ENCODE results near the gene GLIPR2. TPM values are rescaled to one million over a fixed set of nuclear protein-coding genes. Genes with fewer than 3 reads are reported as not detected.
A peak's percentile ranks its signal among the peaks of the same experiment; 100 is the strongest.
"Not testable (repeated sequence)": the region's sequence is repeated elsewhere in the genome, so short reads cannot be mapped to it uniquely, and the experiment has no call there.

Gene GLIPR2, protein sequence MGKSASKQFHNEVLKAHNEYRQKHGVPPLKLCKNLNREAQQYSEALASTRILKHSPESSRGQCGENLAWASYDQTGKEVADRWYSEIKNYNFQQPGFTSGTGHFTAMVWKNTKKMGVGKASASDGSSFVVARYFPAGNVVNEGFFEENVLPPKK
- 10 to 100 TPM in 3 of 9 donors, 1 to 10 TPM in 6; 4.7 to 33.0 (median 7.6) TPM for total RNA-seq
- polyA plus RNA-seq = 10 to 100 TPM in 1 of 2 donors, 1 to 10 TPM in 1; 4.9 to 15.2 TPM
- long read RNA-seq, donor 1, partial matches to known transcripts = 1 of 6 reads
- long read RNA-seq, donor 1, other reads (novel, unspliced or antisense) = 3 of 6 reads
- long read RNA-seq, donor 2, transcript GLIPR2-202 (5 exons, 1,890 nt) = major isoform, 11 of 13 reads
- long read RNA-seq, donor 2, partial matches to known transcripts = 0 of 13 reads
- long read RNA-seq, donor 2, other reads (novel, unspliced or antisense) = 2 of 13 reads
- long read RNA-seq, donor 3, transcript GLIPR2-202 (5 exons, 1,890 nt) = major isoform, 5 of 7 reads
- long read RNA-seq, donor 3, partial matches to known transcripts = 0 of 7 reads
- long read RNA-seq, donor 3, other reads (novel, unspliced or antisense) = 2 of 7 reads

DNA sequence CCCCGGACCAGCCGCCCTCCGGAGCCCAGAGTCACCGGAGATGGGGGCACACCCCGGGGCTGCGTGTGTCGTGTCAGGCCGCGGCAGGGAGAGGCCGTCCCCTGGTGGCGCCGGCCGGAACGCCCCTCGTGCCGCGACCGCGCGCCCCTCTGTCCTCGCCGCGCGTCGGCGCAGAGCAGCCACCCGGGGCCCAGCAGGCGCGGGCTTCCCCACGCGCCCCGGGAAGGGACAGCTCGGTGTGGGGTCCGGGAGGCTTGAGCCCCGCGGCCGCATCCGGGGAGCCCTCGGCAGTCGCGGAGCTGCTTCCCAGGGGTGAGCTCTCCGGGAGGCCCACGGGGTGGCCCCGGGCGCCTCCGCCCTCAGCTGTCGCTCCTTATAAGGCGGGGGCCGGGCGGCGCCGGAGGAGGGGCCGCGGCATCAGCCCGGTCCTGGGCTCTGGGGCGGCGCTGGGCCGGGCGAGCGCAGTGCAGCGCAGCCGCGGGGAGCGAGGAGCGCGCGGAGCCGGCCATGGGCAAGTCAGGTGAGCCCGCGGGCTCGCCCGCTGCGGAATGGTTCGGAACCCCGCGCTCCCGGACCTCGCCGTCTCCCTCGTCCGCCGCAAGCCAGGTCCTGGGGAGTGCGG, at the start of gene GLIPR2:
Gene GLIPR2 (plus strand): TSS at position 462 of the 622 bp plus-strand sequence. CDS start 46 bp downstream, at position 508.
- Histone ChIP-seq H3K4me3 (peak within 1 kb of the TSS; percentile 60 to 97 (median 80)), H3K4me1 (peaks cover 0 to 54% (median 22%) of the 10 kb centered on the region in 12 donors), H3K27me3 (peaks cover 0 to 19% (median 0%) of the 10 kb centered on the region in 9 donors), H3K9me3 (no peaks in the 10 kb centered on the region), H3K36me3 (no peaks in the 10 kb centered on the region), H3K27ac (peak within 1 kb of the TSS in 10 of 12 donors; percentile 14 to 89 (median 72))
- DNase-seq = peak; percentile 78 to 91 (median 84)
- 0% methylated on average over 17 to 83 of the region's 83 CpGs for WGBS, 4 donors
- ATAC-seq = peak; percentile 95 to 98 (median 97)
- intact Hi-C loops (cut with DNase I) = no loop called here
- TF ChIP-seq, protein P1, sequence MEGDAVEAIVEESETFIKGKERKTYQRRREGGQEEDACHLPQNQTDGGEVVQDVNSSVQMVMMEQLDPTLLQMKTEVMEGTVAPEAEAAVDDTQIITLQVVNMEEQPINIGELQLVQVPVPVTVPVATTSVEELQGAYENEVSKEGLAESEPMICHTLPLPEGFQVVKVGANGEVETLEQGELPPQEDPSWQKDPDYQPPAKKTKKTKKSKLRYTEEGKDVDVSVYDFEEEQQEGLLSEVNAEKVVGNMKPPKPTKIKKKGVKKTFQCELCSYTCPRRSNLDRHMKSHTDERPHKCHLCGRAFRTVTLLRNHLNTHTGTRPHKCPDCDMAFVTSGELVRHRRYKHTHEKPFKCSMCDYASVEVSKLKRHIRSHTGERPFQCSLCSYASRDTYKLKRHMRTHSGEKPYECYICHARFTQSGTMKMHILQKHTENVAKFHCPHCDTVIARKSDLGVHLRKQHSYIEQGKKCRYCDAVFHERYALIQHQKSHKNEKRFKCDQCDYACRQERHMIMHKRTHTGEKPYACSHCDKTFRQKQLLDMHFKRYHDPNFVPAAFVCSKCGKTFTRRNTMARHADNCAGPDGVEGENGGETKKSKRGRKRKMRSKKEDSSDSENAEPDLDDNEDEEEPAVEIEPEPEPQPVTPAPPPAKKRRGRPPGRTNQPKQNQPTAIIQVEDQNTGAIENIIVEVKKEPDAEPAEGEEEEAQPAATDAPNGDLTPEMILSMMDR (IDR thresholded peaks at IDR 0.05) = peak in 4 of 12 donors; percentile 22 to 41 (median 28)
- TF ChIP-seq POLR2A (IDR thresholded peaks at IDR 0.05) = peak; percentile 43 to 91

DNA sequence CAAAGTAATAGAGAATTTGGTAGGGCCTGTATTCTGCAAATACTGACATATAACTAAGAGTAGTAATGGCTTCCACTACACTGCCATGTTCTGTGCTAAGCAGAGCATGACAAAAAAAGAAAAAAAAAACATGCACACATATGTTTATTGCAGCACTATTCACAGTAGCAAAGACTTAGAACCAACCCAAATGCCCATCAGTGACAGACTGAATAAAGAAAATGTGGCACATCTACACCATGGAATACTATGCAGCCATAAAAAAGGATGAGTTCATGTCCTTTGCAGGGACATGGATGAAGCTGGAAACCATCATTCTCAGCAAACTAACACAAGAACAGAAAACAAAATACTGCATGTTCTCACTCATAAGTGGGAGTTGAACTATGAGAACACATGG, 49.5 kb upstream of the GLIPR2 start:
- H3K27ac ChIP-seq; ATAC-seq; H3K4me3 ChIP-seq; H3K9me3 ChIP-seq; H3K27me3 ChIP-seq; intact Hi-C loops (cut with DNase I); DNase-seq: not testable (repeated sequence)
- Histone ChIP-seq H3K4me1 (peaks cover 0 to 17% (median 10%) of the 10 kb centered on the region in 12 donors), H3K36me3 (peaks cover 0 to 40% (median 9%) of the 10 kb centered on the region in 9 donors)

DNA sequence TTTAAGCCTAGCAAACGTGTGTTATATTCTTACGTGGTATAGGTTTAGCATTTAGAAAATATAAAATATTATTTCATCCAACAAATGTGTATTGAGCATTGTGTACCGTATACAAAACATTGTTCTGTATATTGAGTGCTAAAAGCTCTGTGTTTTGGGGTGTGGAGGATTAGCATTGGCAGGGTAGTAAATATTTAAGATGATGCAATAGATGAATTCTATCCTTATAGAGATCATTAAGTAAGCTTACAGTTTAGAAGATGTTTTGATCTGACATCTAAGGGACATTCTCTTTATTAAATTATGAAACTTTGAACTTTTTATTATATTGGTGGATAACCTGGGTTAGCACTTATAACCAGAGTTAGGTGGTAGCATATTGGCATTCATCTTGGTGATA, 48.5 kb upstream of the GLIPR2 start:
- 93 to 97% (median 96%) methylated on average over 3 of the region's 3 CpGs for WGBS, 4 donors
- H3K27ac ChIP-seq = no peak overlapping the region
- H3K4me1 ChIP-seq = peaks cover 0 to 24% (median 11%) of the 10 kb centered on the region in 12 donors
- intact Hi-C loops (cut with DNase I) = no loop called here
- ATAC-seq = no peak
- no peak for TF ChIP-seq POLR2A (IDR thresholded peaks at IDR 0.05)
- TF ChIP-seq, protein P1 (IDR thresholded peaks at IDR 0.05) = no peak
- H3K27me3 ChIP-seq = no peaks in the 10 kb centered on the region
- H3K9me3 ChIP-seq = peaks cover 0 to 5% (median 0%) of the 10 kb centered on the region in 12 donors
- no peak for DNase-seq
- no peak overlapping the region for H3K4me3 ChIP-seq
- peaks cover 0 to 35% (median 9%) of the 10 kb centered on the region in 9 donors for H3K36me3 ChIP-seq

DNA sequence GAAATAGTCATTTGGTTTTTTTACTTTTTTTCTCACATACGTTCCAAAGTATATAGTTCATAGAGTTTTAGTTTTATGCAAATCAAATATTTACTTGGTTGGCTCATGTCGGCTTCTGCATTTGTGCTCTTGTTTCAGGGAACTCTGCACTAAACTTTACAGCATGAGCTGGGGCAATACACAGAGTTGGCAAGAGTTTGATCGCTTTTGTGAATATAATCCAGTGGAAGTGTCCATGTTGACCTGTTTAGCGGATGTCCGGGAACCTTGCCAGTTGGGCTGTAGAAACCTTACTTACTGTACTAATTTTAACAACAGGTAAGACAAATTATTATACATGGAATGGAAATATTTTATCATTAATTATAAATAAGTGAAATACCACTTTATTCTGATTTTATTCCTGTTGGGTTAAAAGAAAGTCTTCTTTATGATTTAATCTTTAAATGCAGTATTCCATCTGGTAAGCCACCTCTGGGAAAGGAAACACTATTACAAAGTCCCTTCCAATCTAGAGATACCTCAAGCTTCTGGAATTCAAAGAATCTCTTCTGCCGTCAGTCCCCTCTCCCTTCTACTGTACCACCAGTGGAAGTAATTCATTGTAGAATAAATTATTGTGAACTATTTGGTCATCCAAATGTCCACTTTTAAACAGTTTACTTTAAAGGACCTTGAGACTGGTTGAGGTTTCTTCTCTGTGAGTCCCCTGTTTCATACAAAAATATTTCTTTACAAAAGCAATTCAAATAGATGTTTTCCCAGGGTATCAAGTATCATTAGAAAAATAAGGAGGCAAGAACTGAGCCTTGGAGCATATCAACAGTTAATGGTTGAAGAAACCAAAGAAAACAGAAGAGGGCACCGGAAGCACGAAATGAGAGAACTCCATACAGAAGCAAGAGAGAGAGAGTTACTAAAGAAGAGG, 45.2 kb upstream of the GLIPR2 start:
- WGBS, 4 donors = 23 to 39% (median 29%) methylated on average over 8 of the region's 8 CpGs
- Histone ChIP-seq H3K27me3 (no peaks in the 10 kb centered on the region), H3K9me3 (peaks cover 0 to 5% (median 0%) of the 10 kb centered on the region in 12 donors), H3K4me1 (peaks cover 0 to 31% (median 11%) of the 10 kb centered on the region in 12 donors), H3K4me3 (no peak overlapping the region), H3K36me3 (peaks cover 0 to 11% (median 0%) of the 10 kb centered on the region in 9 donors), H3K27ac (peak overlapping the region in 3 of 12 donors; percentile 25 to 84 (median 36))
- TF ChIP-seq POLR2A (IDR thresholded peaks at IDR 0.05) = no peak
- TF ChIP-seq, protein P1 (IDR thresholded peaks at IDR 0.05) = no peak
- DNase-seq = peak in 3 of 5 donors; percentile 25 to 40 (median 32)
- peak in 2 of 4 donors; percentile 32 to 47 for ATAC-seq
- intact Hi-C loops (cut with DNase I) = loop anchor here in 1 of 10 donors (10.0 kb wide), 1 partner anchor 244 kb away; no protein-coding TSS in a partner anchor

All from heart left ventricle (tissue), 16 donors.